SU-DHL-6 (cell line): ENCODE data around the gene P2RX2.

Experiments
- CTCF ChIP-seq: fragments of 200-600 bp; sonication (generic); IDR thresholded peaks from one replicate; pipeline ENCODE4 v1.5.1; 2017; ENCODE audit warnings: antibody characterized with exemption, mild to moderate bottlenecking, low read length, moderate library complexity; ENCODE audit not compliant: insufficient read depth, poor library complexity, severe bottlenecking
- EZH2phosphoT487 ChIP-seq: fragments of 200-600 bp; sonication (generic), shearing (Covaris generic); conservative IDR thresholded peaks from 2 replicates; pipeline ENCODE4 v1.6.1; 2018; ENCODE audit warnings: mild to moderate bottlenecking, antibody characterized with exemption, low read length, moderate library complexity, mixed read lengths

DNA sequence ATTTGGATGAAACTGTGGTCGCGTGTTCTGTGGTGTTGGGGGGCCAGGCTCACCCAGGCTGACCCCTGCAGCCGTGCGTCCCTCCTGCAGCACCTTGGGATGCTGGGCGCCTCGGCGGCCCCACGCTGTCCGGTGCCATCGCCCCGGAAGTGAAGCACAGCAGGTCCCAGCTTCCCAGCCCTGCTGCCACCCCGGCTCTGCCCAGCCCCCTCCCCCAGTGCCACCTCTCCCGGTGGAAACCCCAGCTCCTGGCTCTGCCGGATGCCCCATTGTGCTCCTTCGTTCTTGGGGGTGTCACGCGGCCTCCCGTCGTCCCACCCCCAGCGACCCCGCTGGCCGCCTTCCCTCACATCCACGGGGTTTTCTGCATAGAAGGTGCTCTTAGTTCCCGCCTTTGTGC is 33.4 kb upstream of the P2RX2 start:
- no peak for TF ChIP-seq CTCF
- no peak for TF ChIP-seq EZH2phosphoT487
